Measurements from ENCODE around the gene RALGAPA2. TPM values are rescaled to one million over a fixed set of nuclear protein-coding genes. Genes with fewer than 3 reads are reported as not detected.

RALGAPA2 gene
- total and polyA plus RNA-seq, 2 donors (not counting 1 experiment from before 2014, with no cell fraction given) = 1.2 to 7.6 TPM

DNA sequence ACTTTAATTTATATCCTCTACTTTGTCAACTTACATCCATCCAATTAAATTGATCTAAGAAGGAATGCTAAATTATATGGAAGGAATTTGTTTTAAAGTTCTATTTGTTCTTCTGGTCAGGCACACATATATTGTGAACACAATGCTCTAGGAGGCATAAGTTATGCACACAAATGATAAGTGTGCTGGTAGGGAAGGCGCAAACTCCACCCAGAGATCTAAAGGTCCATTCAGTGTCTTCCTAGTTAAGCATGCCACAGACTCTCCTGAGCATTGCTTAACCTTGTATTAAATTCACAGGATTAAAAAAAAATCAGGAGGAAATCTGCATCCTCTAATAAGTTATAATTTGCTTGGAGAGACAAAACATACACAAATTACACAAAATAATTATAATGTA lies 127.3 kb downstream of the RALGAPA2 start:
- Histone ChIP-seq H3K4me1 (ENCODE audit: control insufficient read depth, extremely low read depth, insufficient read depth, low read length) (no peaks in the 10 kb centered on the region), H3K9me3 (ENCODE audit: control insufficient read depth, insufficient read depth, low read depth, low read length) (no peaks in the 10 kb centered on the region)

DNA sequence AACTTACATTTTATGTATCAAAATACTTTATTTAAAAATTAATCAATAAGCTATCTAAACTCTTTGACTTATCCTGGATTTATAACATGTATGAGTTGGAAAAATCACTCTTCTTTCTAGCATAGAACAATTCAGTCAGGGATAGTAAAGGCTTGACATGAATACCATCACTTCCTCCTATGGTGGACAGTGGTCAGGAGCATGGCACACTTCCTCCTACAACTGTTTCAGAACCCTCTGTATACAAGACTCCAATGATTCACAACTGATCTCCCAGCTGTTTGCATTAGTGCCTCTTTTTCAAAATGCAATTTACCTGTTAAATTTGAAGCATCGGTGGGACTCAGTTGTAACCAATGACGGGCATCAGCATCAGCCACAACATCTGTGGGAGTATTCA lies 129.7 kb downstream of the RALGAPA2 start:
- DNase-seq (ENCODE audit: low read depth in 2 of 2) = no peak
- H3K36me3 ChIP-seq (ENCODE audit: control insufficient read depth, insufficient read depth, low read length) = no peaks in the 10 kb centered on the region
- H3K4me3 ChIP-seq (replicated peaks in 1 of 4; ENCODE audit: control extremely low read depth in 1 of 4, insufficient read depth in 1 of 4, low read depth in 3 of 4, low read length in 4 of 4) = no peak overlapping the region
- no peaks in the 10 kb centered on the region for H3K79me2 ChIP-seq (ENCODE audit: control insufficient read depth, insufficient read depth, low read length)
- H3K9me3 ChIP-seq (ENCODE audit: control insufficient read depth, insufficient read depth, low read depth, low read length) = no peaks in the 10 kb centered on the region
- no peak overlapping the region for H3K9ac ChIP-seq (ENCODE audit: insufficient read depth, low read length)
- H3K27me3 ChIP-seq (ENCODE audit: control insufficient read depth, insufficient read depth, low read length) = no peaks in the 10 kb centered on the region
- no peak overlapping the region for H3K4me2 ChIP-seq (ENCODE audit: extremely low read depth, insufficient read depth, low read length)
- no peaks in the 10 kb centered on the region for H4K20me1 ChIP-seq (ENCODE audit: control insufficient read depth, extremely low read depth, insufficient read depth, low read length)
- H2AFZ ChIP-seq (ENCODE audit: low read length) = no peak overlapping the region
- TF ChIP-seq EZH2 (IDR thresholded peaks at IDR 0.05; ENCODE audit: low read length, missing control alignments) = no peak
- TF ChIP-seq, protein P1, sequence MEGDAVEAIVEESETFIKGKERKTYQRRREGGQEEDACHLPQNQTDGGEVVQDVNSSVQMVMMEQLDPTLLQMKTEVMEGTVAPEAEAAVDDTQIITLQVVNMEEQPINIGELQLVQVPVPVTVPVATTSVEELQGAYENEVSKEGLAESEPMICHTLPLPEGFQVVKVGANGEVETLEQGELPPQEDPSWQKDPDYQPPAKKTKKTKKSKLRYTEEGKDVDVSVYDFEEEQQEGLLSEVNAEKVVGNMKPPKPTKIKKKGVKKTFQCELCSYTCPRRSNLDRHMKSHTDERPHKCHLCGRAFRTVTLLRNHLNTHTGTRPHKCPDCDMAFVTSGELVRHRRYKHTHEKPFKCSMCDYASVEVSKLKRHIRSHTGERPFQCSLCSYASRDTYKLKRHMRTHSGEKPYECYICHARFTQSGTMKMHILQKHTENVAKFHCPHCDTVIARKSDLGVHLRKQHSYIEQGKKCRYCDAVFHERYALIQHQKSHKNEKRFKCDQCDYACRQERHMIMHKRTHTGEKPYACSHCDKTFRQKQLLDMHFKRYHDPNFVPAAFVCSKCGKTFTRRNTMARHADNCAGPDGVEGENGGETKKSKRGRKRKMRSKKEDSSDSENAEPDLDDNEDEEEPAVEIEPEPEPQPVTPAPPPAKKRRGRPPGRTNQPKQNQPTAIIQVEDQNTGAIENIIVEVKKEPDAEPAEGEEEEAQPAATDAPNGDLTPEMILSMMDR (conservative IDR thresholded peaks at IDR 0.05 in 1 of 2, IDR thresholded peaks at IDR 0.05 in 1 of 2; ENCODE audit: low read depth in 1 of 2, low read length in 2 of 2) = no peak
- H3K27ac ChIP-seq (ENCODE audit: insufficient read depth, low read length) = no peak overlapping the region
- no peaks in the 10 kb centered on the region for H3K4me1 ChIP-seq (ENCODE audit: control insufficient read depth, extremely low read depth, insufficient read depth, low read length)

More for the DNA sequence above, 127.3 kb downstream of the RALGAPA2 start:
- no peak for TF ChIP-seq EZH2 (IDR thresholded peaks at IDR 0.05; ENCODE audit: low read length, missing control alignments)
- TF ChIP-seq, protein P1 (conservative IDR thresholded peaks at IDR 0.05 in 1 of 2, IDR thresholded peaks at IDR 0.05 in 1 of 2; ENCODE audit: low read depth in 1 of 2, low read length in 2 of 2) = no peak
- Histone ChIP-seq H3K9ac (ENCODE audit: insufficient read depth, low read length) (no peak overlapping the region), H4K20me1 (ENCODE audit: control insufficient read depth, extremely low read depth, insufficient read depth, low read length) (no peaks in the 10 kb centered on the region), H3K27me3 (ENCODE audit: control insufficient read depth, insufficient read depth, low read length) (no peaks in the 10 kb centered on the region), H3K79me2 (ENCODE audit: control insufficient read depth, insufficient read depth, low read length) (no peaks in the 10 kb centered on the region), H3K4me2 (ENCODE audit: extremely low read depth, insufficient read depth, low read length) (no peak overlapping the region), H2AFZ (ENCODE audit: low read length) (no peak overlapping the region), H3K4me3 (replicated peaks in 1 of 4; ENCODE audit: control extremely low read depth in 1 of 4, insufficient read depth in 1 of 4, low read depth in 3 of 4, low read length in 4 of 4) (no peak overlapping the region), H3K36me3 (ENCODE audit: control insufficient read depth, insufficient read depth, low read length) (no peaks in the 10 kb centered on the region), H3K27ac (ENCODE audit: insufficient read depth, low read length) (no peak overlapping the region)
- DNase-seq (ENCODE audit: low read depth in 2 of 2) = no peak

DNA sequence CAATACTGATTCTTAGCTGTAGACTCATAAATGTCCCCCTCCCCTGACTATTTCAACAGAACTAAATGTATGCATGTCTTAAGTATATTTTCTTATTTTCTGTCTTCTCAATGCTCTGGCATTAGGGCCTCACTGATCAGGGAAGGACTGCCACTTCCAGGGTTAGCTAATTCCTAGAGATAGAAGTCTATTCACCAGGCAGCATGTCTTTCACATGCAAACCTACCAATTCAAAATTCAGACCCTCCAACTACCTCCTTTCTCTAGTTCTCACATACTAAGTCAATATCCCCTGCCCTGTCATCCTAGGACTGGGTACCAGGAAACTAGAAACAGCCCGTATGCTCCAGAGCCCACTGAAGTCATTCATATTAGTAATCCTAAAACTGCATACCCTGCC lies 132.3 kb downstream of the RALGAPA2 start:
- no peak overlapping the region for H3K4me3 ChIP-seq (replicated peaks in 1 of 4; ENCODE audit: control extremely low read depth in 1 of 4, insufficient read depth in 1 of 4, low read depth in 3 of 4, low read length in 4 of 4)
- H3K79me2 ChIP-seq (ENCODE audit: control insufficient read depth, insufficient read depth, low read length) = no peaks in the 10 kb centered on the region
- H3K4me1 ChIP-seq (ENCODE audit: control insufficient read depth, extremely low read depth, insufficient read depth, low read length) = no peaks in the 10 kb centered on the region
- H3K36me3 ChIP-seq (ENCODE audit: control insufficient read depth, insufficient read depth, low read length) = no peaks in the 10 kb centered on the region
- H3K27ac ChIP-seq (ENCODE audit: insufficient read depth, low read length) = no peak overlapping the region
- H4K20me1 ChIP-seq (ENCODE audit: control insufficient read depth, extremely low read depth, insufficient read depth, low read length) = no peaks in the 10 kb centered on the region
- no peak overlapping the region for H3K9ac ChIP-seq (ENCODE audit: insufficient read depth, low read length)
- no peak overlapping the region for H3K4me2 ChIP-seq (ENCODE audit: extremely low read depth, insufficient read depth, low read length)
- H3K9me3 ChIP-seq (ENCODE audit: control insufficient read depth, insufficient read depth, low read depth, low read length) = no peaks in the 10 kb centered on the region
- H2AFZ ChIP-seq (ENCODE audit: low read length) = no peak overlapping the region
- no peaks in the 10 kb centered on the region for H3K27me3 ChIP-seq (ENCODE audit: control insufficient read depth, insufficient read depth, low read length)
- no peak for DNase-seq (ENCODE audit: low read depth in 2 of 2)
- TF ChIP-seq EZH2 (IDR thresholded peaks at IDR 0.05; ENCODE audit: low read length, missing control alignments) = no peak
- TF ChIP-seq, protein P1 (conservative IDR thresholded peaks at IDR 0.05 in 1 of 2, IDR thresholded peaks at IDR 0.05 in 1 of 2; ENCODE audit: low read depth in 1 of 2, low read length in 2 of 2) = no peak
